Measurements from ENCODE around the gene SH3D19.

GRCh38 chr4:151256134-151256533 lies 69.3 kb downstream of the SH3D19 start:
- TF ChIP-seq CTCF (IDR thresholded peaks at IDR 0.05): no peak
- no peak for TF ChIP-seq EZH2phosphoT487 (IDR thresholded peaks at IDR 0.05)
